H1 (cell line): ENCODE data around the gene DPH6. TPM values are rescaled to one million over a fixed set of nuclear protein-coding genes. Genes with fewer than 3 reads are reported as not detected.

Source experiments
- CREB1 ChIP-seq: IDR thresholded peaks from 2 replicates; pipeline ENCODE4 v1.6.1; 2012; ENCODE audit warnings: inconsistent platforms
- EGR1 ChIP-seq: IDR thresholded peaks from 2 replicates; pipeline ENCODE4 v1.6.1; 2011; ENCODE audit warnings: low read depth, low read length, borderline replicate concordance
- GTF2F1 ChIP-seq: IDR thresholded peaks from 2 replicates; pipeline ENCODE4 v1.6.1; 2012; ENCODE audit warnings: low read depth, low read length, improper control_type of control experiment, borderline replicate concordance
- KDM1A ChIP-seq: fragments of 200-600, 300-600 bp; sonication (generic); IDR thresholded peaks from 2 replicates; pipeline ENCODE4 v1.7.1; 2016; ENCODE audit warnings: mild to moderate bottlenecking, low read length, borderline replicate concordance
- POLR2AphosphoS5 ChIP-seq: IDR thresholded peaks from 2 replicates; pipeline ENCODE4 v1.6.1; 2011; ENCODE audit warnings: low read depth, low read length
- RAD21 ChIP-seq, 2 experiments: IDR thresholded peaks in 1 of 2; conservative IDR thresholded peaks in 1 of 2; 2 replicates each; pipeline ENCODE4 v1.6.1; 2011; ENCODE audit warnings: low read depth in 2 of 2, low read length in 2 of 2, improper control_type of control experiment in 1 of 2, inconsistent platforms in 1 of 2, mild to moderate bottlenecking in 1 of 2, moderate library complexity in 1 of 2
- SP2 ChIP-seq: IDR thresholded peaks from 2 replicates; pipeline ENCODE4 v1.6.1; 2012; ENCODE audit warnings: mild to moderate bottlenecking, low read length, inconsistent platforms
- polyA plus RNA-seq, 7 experiments: library from polyadenylated mRNA; depleted of rRNA in 3 of 7; stranded (reverse) in 5 of 7; unstranded in 2 of 7; fragments of >200 nt in 5 of 7; fragments of 200-250 nt in 2 of 7; gene quantifications; 1 replicate in 5 of 7; 2 replicates in 1 of 7; 4 replicates in 1 of 7; pipeline versions ENCODE4 v1.2.1 to v1.2.3, GENCODE V29; 2011 to 2013; ENCODE audit warnings: missing spikeins in 2 of 7, mixed read lengths in 2 of 7
- total RNA-seq: library from RNA; stranded (reverse); fragmentation: NEBNext Ultra II Directional; extraction: Animal tissue kit (Norgen Biotek cat#: 25700); gene quantifications from 2 replicates; pipeline ENCODE4 v1.2.1, GENCODE V29; 2021

DPH6 gene
- total and polyA plus RNA-seq, 2 of the 8 experiments (the other 6 are each of a cell fraction or from before 2014, with no cell fraction given): 21.6 to 30.5 TPM

DNA sequence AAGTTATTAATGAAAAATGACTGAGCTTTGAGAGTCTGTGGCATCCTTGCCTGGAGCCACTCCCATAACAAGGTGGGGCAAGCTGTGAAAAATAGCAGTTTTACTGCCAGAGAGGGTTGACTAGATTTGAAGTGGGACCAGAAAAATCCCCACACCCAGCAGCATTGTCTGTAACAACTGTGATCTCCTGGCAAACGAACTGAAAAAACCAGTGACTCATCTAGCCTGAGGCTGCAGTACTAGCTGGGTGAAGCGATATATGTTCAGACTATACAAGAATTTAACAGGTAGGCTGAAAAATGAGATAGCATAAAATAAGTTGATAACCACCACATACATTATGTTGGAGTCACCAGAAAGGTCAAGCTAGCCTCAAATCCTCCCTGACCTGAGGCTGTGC, 64.0 kb downstream of the DPH6 start (continued):
- no peak for TF ChIP-seq KDM1A
- no peak for TF ChIP-seq GTF2F1
- no peak for TF ChIP-seq EGR1
- TF ChIP-seq SP2: no peak
- TF ChIP-seq CREB1: no peak
- TF ChIP-seq POLR2AphosphoS5: no peak
- no peak for TF ChIP-seq RAD21 (IDR thresholded peaks at IDR 0.05 in 1 of 2, conservative IDR thresholded peaks at IDR 0.05 in 1 of 2; ENCODE audit: low read depth in 2 of 2, low read length in 2 of 2)
